C4-2B (cell line): ENCODE results near the gene MEF2D.

Experiments used
- ZFX ChIP-seq: fragments of 450-650 bp; IDR thresholded peaks from 2 replicates; pipeline ENCODE4 v1.6.1; 2017
- TF ChIP-seq, protein P1 (sequence below): fragments of 450-650 bp; conservative IDR thresholded peaks from 2 replicates; pipeline ENCODE4 v1.5.1; 2017; ENCODE audit warnings: mild to moderate bottlenecking

DNA sequence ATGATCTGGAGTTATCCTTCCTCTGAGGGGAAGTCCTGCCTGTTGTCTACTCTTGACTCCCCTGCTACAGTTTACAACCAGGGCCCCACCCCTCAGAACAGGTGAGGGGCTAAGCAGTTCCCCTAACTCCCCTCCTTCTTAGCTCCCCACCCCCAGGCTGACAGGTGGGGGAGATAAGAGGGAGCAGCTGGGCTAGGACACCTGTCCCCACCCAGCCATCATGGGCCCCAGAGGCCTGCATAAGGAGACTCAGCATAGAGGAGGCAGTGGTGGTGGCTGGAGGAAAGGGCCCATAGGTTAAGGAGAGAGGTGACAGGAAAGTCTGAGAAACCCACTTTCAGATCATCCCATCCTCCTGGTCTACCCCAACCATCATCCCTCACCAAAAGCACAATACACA lies 6.8 kb downstream of the MEF2D start:
- TF ChIP-seq, protein P1, sequence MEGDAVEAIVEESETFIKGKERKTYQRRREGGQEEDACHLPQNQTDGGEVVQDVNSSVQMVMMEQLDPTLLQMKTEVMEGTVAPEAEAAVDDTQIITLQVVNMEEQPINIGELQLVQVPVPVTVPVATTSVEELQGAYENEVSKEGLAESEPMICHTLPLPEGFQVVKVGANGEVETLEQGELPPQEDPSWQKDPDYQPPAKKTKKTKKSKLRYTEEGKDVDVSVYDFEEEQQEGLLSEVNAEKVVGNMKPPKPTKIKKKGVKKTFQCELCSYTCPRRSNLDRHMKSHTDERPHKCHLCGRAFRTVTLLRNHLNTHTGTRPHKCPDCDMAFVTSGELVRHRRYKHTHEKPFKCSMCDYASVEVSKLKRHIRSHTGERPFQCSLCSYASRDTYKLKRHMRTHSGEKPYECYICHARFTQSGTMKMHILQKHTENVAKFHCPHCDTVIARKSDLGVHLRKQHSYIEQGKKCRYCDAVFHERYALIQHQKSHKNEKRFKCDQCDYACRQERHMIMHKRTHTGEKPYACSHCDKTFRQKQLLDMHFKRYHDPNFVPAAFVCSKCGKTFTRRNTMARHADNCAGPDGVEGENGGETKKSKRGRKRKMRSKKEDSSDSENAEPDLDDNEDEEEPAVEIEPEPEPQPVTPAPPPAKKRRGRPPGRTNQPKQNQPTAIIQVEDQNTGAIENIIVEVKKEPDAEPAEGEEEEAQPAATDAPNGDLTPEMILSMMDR = no peak
- TF ChIP-seq ZFX = no peak
